Measurements from ENCODE around the gene HELB.

The HELB gene

GRCh38 chr12:66375560-66375959 is 73.3 kb downstream of the HELB start:
- Histone ChIP-seq H3K4me1 (ENCODE audit: control insufficient read depth in 1 of 2, insufficient read depth in 2 of 2, low read length in 2 of 2) (no peaks in the 10 kb centered on the region), H3K9me3 (ENCODE audit: control insufficient read depth in 1 of 2, low read length in 2 of 2) (no peaks in the 10 kb centered on the region), H3K9ac (ENCODE audit: low read depth in 1 of 2, low read length in 2 of 2) (no peak overlapping the region), H3K4me3 (ENCODE audit: low read depth in 1 of 2, low read length in 2 of 2) (no peak overlapping the region), H3K36me3 (ENCODE audit: control insufficient read depth in 1 of 2, insufficient read depth in 2 of 2, low read length in 2 of 2) (no peaks in the 10 kb centered on the region), H3K27me3 (ENCODE audit: control insufficient read depth in 1 of 2, insufficient read depth in 2 of 2, low read length in 2 of 2) (no peaks in the 10 kb centered on the region), H3K27ac (ENCODE audit: low read depth, low read length) (no peak overlapping the region)

GRCh38 chr12:66379616-66380015 is 77.3 kb downstream of the HELB start:
- Histone ChIP-seq H3K9me3 (ENCODE audit: control insufficient read depth in 1 of 2, low read length in 2 of 2) (no peaks in the 10 kb centered on the region), H3K4me3 (ENCODE audit: low read depth in 1 of 2, low read length in 2 of 2) (no peak overlapping the region), H3K36me3 (ENCODE audit: control insufficient read depth in 1 of 2, insufficient read depth in 2 of 2, low read length in 2 of 2) (no peaks in the 10 kb centered on the region), H3K27ac (ENCODE audit: low read depth, low read length) (no peak overlapping the region), H3K27me3 (ENCODE audit: control insufficient read depth in 1 of 2, insufficient read depth in 2 of 2, low read length in 2 of 2) (no peaks in the 10 kb centered on the region), H3K4me1 (ENCODE audit: control insufficient read depth in 1 of 2, insufficient read depth in 2 of 2, low read length in 2 of 2) (no peaks in the 10 kb centered on the region), H3K9ac (ENCODE audit: low read depth in 1 of 2, low read length in 2 of 2) (no peak overlapping the region)

- H3K36me3 ChIP-seq (ENCODE audit: control insufficient read depth in 1 of 2, insufficient read depth in 2 of 2, low read length in 2 of 2), result no peaks in the 10 kb centered on the region
These were observed 78.7 kb downstream of the HELB start for GRCh38 chr12:66380769-66381535.

GRCh38 chr12:66387117-66387516 is 84.8 kb downstream of the HELB start:
- H3K27ac ChIP-seq (ENCODE audit: low read depth, low read length), result no peak overlapping the region
- H3K9ac ChIP-seq (ENCODE audit: low read depth in 1 of 2, low read length in 2 of 2), result no peak overlapping the region
- H3K9me3 ChIP-seq (ENCODE audit: control insufficient read depth in 1 of 2, low read length in 2 of 2), result no peaks in the 10 kb centered on the region
- H3K36me3 ChIP-seq (ENCODE audit: control insufficient read depth in 1 of 2, insufficient read depth in 2 of 2, low read length in 2 of 2), result no peaks in the 10 kb centered on the region
- no peak overlapping the region for H3K4me3 ChIP-seq (ENCODE audit: low read depth in 1 of 2, low read length in 2 of 2)
- no peaks in the 10 kb centered on the region for H3K27me3 ChIP-seq (ENCODE audit: control insufficient read depth in 1 of 2, insufficient read depth in 2 of 2, low read length in 2 of 2)
- no peaks in the 10 kb centered on the region for H3K4me1 ChIP-seq (ENCODE audit: control insufficient read depth in 1 of 2, insufficient read depth in 2 of 2, low read length in 2 of 2)

More at GRCh38 chr12:66380769-66381535, 78.7 kb downstream of the HELB start:
- no peak overlapping the region for H3K27ac ChIP-seq (ENCODE audit: low read depth, low read length)
- H3K27me3 ChIP-seq (ENCODE audit: control insufficient read depth in 1 of 2, insufficient read depth in 2 of 2, low read length in 2 of 2), result no peaks in the 10 kb centered on the region
- no peaks in the 10 kb centered on the region for H3K4me1 ChIP-seq (ENCODE audit: control insufficient read depth in 1 of 2, insufficient read depth in 2 of 2, low read length in 2 of 2)
- H3K4me3 ChIP-seq (ENCODE audit: low read depth in 1 of 2, low read length in 2 of 2), result no peak overlapping the region
- H3K9me3 ChIP-seq (ENCODE audit: control insufficient read depth in 1 of 2, low read length in 2 of 2), result no peaks in the 10 kb centered on the region
- no peak overlapping the region for H3K9ac ChIP-seq (ENCODE audit: low read depth in 1 of 2, low read length in 2 of 2)
